Measurements from ENCODE around the gene ITIH3. TPM values are rescaled to one million over a fixed set of nuclear protein-coding genes. Genes with fewer than 3 reads are reported as not detected.
A peak's percentile ranks its signal among the peaks of the same experiment; 100 is the strongest.

Gene ITIH3
- total RNA-seq, 2 experiments from 2014 or later: not detected

- H3K9me3 Mint-ChIP-seq: no peaks in the 10 kb centered on the region
- H3K27ac ChIP-seq (ENCODE audit: low read depth in 1 of 2, low read length in 2 of 2): no peak overlapping the region
- no peaks in the 10 kb centered on the region for H3K36me3 Mint-ChIP-seq (ENCODE audit: low read depth)
- ATAC-seq (ENCODE audit: poor library complexity) (no peak), DNase-seq (peak in 1 of 14 experiments; percentile 27)
- no peaks in the 10 kb centered on the region for H3K9me3 ChIP-seq (ENCODE audit: control insufficient read depth in 1 of 2, insufficient read depth in 1 of 2, low read length in 2 of 2)
- TF ChIP-seq CTCF (IDR thresholded peaks at IDR 0.05): no peak
- H3K4me3 ChIP-seq (ENCODE audit: low read length): no peak overlapping the region
- H3K27me3 Mint-ChIP-seq: no peaks in the 10 kb centered on the region
- ChIA-PET CTCF (no interaction called here), POLR2A (no interaction called here)
- no peaks in the 10 kb centered on the region for H3K27me3 ChIP-seq (ENCODE audit: control insufficient read depth in 1 of 2, insufficient read depth in 2 of 2, low read length in 2 of 2)
- intact Hi-C loops (cut with DNase I, micrococcal nuclease): no loop called here
- H3K4me1 Mint-ChIP-seq (ENCODE audit: low read depth): no peaks in the 10 kb centered on the region
- no peaks in the 10 kb centered on the region for H3K4me1 ChIP-seq (ENCODE audit: insufficient read depth, low read length)
- no peak overlapping the region for H3K4me3 Mint-ChIP-seq
- H3K27ac Mint-ChIP-seq: no peak overlapping the region
- H3K36me3 ChIP-seq (ENCODE audit: insufficient read depth, low read length): no peaks in the 10 kb centered on the region
Measured at GRCh38 chr3:52784021-52784621, 10.5 kb upstream of the ITIH3 start.

- no peak for DNase-seq
- ChIA-PET CTCF (no interaction called here), POLR2A (no interaction called here)
- no peak for ATAC-seq (ENCODE audit: poor library complexity)
- no peaks in the 10 kb centered on the region for H3K4me1 Mint-ChIP-seq (ENCODE audit: low read depth)
- no peak for TF ChIP-seq CTCF (IDR thresholded peaks at IDR 0.05)
- no peak overlapping the region for H3K27ac Mint-ChIP-seq
- no peak overlapping the region for H3K4me3 ChIP-seq (ENCODE audit: low read length)
- H3K36me3 ChIP-seq (ENCODE audit: insufficient read depth, low read length): no peaks in the 10 kb centered on the region
- intact Hi-C loops (cut with DNase I, micrococcal nuclease): no loop called here
- H3K27ac ChIP-seq (ENCODE audit: low read depth in 1 of 2, low read length in 2 of 2): no peak overlapping the region
- no peaks in the 10 kb centered on the region for H3K27me3 ChIP-seq (ENCODE audit: control insufficient read depth in 1 of 2, insufficient read depth in 2 of 2, low read length in 2 of 2)
- no peaks in the 10 kb centered on the region for H3K9me3 Mint-ChIP-seq
- no peak overlapping the region for H3K4me3 Mint-ChIP-seq
- H3K4me1 ChIP-seq (ENCODE audit: insufficient read depth, low read length): no peaks in the 10 kb centered on the region
- H3K36me3 Mint-ChIP-seq (ENCODE audit: low read depth): no peaks in the 10 kb centered on the region
- no peaks in the 10 kb centered on the region for H3K9me3 ChIP-seq (ENCODE audit: control insufficient read depth in 1 of 2, insufficient read depth in 1 of 2, low read length in 2 of 2)
- no peaks in the 10 kb centered on the region for H3K27me3 Mint-ChIP-seq
Measured at GRCh38 chr3:52784931-52785590, 9.5 kb upstream of the ITIH3 start.

- H3K36me3 ChIP-seq (ENCODE audit: insufficient read depth, low read length): no peaks in the 10 kb centered on the region
- no peaks in the 10 kb centered on the region for H3K4me1 Mint-ChIP-seq (ENCODE audit: low read depth)
- H3K27me3 ChIP-seq (ENCODE audit: control insufficient read depth in 1 of 2, insufficient read depth in 2 of 2, low read length in 2 of 2): no peaks in the 10 kb centered on the region
- POLR2A ChIA-PET: no interaction called here
- H3K27ac Mint-ChIP-seq: no peak overlapping the region
- H3K9me3 Mint-ChIP-seq: no peaks in the 10 kb centered on the region
- H3K4me1 ChIP-seq (ENCODE audit: insufficient read depth, low read length): no peaks in the 10 kb centered on the region
- no peaks in the 10 kb centered on the region for H3K36me3 Mint-ChIP-seq (ENCODE audit: low read depth)
- intact Hi-C loops (cut with DNase I, micrococcal nuclease): no loop called here
- no peak for ATAC-seq (ENCODE audit: poor library complexity)
- DNase-seq: no peak
- no peak overlapping the region for H3K4me3 Mint-ChIP-seq
- H3K27ac ChIP-seq (ENCODE audit: low read depth in 1 of 2, low read length in 2 of 2): no peak overlapping the region
- H3K27me3 Mint-ChIP-seq: no peaks in the 10 kb centered on the region
- no peak overlapping the region for H3K4me3 ChIP-seq (ENCODE audit: low read length)
- TF ChIP-seq CTCF (IDR thresholded peaks at IDR 0.05): no peak
- CTCF ChIA-PET: no interaction called here
- H3K9me3 ChIP-seq (ENCODE audit: control insufficient read depth in 1 of 2, insufficient read depth in 1 of 2, low read length in 2 of 2): no peaks in the 10 kb centered on the region
Measured at GRCh38 chr3:52786330-52787215, 8.0 kb upstream of the ITIH3 start.
